ENCODE measurements around the gene MCRIP1.

DNA sequence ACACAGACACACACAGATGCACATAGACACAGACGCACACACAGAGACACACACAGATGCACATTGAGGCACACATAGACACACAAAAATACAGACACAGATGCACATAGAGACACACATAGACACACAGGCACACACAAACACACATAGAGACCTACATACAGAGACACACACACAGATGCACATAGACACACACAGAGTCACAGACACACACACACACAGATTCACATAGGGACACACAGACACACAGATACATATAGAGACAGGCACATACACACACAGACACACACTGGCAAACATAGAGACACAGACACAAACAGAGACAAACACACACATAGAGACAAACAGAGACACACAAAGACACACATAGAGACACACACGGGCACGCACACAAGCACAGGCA lies 39.0 kb downstream of the MCRIP1 start:
- no peak for TF ChIP-seq TARDBP (IDR thresholded peaks at IDR 0.05)
- TF ChIP-seq L3MBTL2 (conservative IDR thresholded peaks at IDR 0.05): no peak
- no peak for TF ChIP-seq SP1 (IDR thresholded peaks at IDR 0.05)
- TF ChIP-seq NFRKB (IDR thresholded peaks at IDR 0.05): no peak
- no peak for TF ChIP-seq ZNF384 (IDR thresholded peaks at IDR 0.05)
